ENCODE measurements around the gene DEPP1.

Gene DEPP1

DNA sequence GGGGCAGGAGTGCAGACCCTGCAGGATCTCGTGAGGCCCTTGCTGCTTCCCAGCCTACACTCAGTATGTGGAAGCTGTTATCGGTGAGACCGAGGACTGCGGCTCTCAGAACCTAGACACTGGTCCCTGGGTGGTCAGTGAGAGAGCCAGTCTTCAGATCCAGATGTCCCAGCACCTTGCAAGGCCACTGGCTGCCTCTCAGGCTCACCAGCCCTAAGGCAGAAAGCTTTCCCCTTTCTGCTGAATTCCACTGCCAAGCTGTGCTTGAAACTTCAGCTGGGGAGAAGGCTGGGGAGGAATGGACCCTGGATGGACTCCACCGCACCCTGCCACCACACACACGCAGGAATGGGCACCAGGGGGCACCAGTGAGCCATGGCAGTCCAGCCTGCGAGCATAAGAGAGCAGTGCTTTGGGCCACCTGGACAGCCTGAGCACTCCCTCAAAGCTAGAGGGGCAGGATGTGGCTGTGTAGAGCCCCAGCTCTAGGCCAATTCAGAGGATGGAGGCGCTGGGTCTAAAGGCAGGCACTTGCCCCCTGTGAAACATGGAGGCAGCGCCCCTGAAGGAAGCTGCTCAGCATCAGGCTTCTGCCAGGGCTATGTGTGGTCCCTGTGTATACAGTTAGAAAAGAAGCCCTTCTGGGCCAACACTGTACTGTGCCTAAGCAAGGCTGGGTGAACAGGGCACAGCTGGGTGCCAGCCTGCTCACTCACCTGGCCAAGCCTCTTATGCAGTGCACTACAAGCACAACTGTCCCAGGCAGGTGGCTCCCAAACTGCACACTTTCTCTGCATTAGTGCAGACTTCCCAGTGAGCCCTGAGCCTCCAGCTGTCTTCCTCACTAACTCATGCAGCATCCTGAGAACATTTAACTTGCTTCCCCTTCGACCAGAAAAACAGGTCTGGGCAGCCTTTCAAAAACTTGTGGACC is 45.8 kb downstream of the DEPP1 start:
- peak; percentile 70 for DNase-seq (ENCODE audit: low read depth)

DNA sequence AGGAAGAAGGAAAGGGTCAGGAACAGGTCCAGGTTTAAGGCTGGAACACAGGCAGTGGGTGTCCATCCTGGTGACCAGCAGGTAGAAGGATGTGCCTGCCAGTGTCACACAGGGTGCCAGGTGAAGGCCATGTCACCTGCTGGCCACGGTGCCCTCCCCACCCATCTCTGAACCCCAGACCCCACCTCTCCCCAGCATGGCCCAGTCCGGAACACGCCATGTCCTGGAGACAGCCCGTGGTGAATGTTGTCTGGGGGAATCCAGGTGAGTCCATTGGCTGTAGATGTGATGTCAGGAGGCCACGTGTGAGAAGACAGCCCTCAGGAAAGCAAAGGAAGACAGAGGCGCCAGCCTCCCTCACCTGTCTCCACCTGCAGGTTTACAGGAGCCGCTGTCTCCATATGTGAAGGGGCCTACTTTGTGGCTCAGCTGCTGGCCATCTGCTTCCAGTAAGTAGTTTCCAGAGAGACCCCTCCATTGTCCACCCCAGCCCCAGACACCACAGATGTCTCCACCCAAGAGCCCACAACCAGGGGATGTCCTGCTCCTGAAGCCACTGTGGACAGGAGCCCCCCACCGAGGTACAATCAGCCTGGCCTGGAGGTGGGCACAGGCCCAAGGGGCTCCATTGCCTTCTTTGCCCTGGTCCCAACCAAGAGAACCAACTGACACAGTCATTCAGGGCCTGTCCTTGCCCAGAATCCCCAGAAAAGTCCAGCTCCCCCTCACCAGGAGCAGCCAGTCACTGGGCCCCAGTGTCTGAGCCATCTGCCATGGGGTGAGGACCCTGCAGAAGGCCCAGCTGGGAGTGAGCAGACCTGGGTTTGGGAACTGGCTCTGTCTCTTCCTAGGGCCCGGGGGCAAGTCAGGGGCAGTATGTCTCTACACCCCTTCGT is 46.7 kb downstream of the DEPP1 start:
- DNase-seq (ENCODE audit: low read depth), result no peak

DNA sequence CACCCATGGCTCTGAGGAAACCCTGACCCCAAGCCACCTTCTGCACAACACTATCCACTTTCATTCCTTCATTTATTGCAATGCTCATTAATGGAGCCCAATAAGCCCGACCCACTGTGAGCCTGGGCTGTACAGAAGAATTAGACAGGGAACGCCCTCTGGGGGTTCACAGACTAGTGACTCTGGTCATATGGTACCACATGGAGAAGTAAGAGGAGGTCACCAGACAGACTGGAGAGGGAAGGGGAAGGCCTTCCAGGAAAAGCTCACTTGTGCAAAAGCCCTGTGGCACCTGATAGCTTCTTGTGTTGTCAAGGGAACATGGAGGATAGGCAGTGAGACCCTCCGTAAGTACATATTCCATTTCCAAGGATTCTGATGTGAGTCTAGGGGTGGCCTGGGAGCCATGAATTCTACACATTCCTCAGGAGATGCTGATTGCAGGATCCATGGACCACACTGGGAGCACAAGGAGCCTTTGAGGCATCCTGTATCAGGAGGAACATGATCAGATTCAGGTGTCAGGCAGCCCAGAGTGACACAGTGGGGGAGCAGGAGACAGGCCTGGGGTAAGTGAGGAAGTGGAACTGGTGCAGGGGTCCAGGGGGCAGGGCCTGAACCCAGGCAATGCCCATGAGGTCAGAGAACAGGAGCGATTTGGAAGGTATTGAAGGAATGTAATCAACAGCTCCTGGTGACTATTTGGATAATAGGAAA is 47.5 kb downstream of the DEPP1 start:
- DNase-seq (ENCODE audit: low read depth), result no peak

DNA sequence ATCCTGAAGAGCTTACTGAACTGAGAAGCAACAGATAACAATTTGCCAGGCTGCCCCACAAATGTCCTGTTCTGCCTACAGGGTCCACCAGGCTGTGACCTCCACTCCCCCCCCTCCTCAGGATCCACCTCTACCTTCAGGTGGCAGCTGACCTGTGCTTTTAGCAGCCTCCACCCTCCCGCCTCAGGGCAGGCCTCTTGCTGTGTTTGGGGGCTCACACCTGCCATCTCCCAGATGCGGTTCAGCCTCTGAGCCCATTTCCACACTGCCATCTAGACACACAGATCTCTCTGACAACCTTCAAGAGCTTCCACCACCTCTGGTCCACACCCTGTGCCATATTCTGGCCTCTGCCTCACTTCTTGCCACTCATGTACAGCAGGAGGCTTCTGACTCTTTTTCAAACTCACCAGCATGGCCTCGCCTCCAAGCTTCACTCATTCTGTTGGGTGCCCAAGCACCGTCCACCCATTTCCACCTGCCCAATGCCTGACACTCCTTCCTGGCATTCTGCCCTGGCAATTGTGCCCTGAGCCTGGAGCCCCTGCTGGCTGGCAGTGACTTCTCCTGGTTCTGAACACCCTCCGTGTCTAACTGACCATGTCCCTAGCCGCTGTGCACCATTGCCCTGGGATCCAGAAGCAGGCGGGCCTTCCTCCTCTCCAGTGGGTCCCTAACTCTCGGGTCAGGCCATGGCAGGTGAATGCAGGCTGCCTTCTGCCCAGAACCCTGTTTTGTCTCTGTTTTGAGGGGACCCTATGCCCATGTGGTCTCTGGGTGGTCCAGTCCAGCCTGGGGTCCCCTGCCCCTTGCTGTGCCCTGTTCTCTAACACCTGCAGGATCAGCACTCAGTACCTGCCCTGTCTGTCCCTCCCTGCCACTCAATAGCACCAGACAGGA is 49.0 kb downstream of the DEPP1 start:
- DNase-seq (ENCODE audit: low read depth), result no peak

DNA sequence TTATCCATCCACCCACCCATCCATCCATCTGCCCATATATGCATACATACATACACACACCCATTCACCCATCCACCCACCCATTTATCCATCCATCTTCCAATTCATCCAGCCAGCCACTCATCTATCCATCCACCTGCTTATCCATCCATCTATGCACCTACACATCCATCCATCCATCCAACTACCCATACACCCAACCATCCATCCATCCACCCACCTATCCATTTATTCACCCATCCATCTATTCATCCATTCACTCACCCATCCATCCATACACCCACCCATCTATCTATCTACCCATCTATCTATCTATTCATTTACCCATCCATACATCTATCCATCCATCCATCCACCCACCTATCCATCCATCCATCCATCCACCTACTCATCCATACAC is 50.1 kb downstream of the DEPP1 start:
- DNase-seq (ENCODE audit: low read depth), result no peak

DNA sequence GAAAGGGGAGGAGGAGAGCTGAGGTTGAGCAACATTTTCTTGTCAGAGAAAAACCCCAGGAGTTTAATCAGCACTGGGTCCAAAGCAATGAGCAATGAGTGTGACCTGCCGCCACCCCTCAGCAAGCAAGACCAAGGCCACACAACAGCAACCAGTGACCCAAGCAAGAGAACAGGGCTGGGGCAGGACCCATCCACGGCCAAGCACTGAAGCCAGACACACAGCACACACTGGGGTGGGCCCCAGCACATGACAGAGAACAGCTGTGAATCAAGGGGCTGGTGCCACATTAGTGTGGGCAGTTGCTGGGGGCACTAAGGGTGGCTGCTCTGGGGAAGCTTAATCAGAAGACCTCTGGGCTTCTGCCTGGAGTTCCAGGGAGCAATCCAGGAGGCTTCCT is 51.3 kb downstream of the DEPP1 start:
- DNase-seq (ENCODE audit: low read depth), result no peak

DNA sequence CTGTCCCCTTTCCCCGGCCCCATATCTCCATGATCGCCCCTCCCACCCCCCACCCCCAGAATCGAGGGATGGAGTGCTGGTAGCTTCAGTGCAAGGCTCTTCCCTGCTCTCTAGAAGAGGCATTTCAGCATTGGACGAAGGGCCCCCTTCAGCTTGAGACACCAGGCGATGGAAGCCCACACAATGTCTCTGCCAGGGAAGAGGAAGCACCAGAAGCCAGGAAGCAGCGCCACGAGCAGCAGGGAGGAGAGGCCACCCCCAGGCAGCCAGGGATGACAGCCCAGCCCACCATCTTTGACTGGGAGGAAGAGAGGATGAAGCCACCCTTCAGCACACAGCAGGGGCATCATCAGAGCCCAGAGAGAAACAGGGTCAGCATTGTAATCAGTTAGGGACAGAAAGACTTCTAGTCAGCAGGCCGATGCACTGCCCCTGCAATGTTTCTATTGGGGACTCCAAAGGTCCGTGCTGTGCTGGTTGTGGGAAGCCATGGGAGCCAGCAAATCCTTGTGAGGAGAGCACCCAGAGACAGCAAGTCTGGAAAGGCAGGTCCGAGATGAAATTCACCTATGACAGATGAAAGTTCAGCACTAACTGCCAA is 51.8 kb downstream of the DEPP1 start:
- DNase-seq (ENCODE audit: low read depth), result no peak
